AG10803 (cell line): ENCODE measurements around the gene LRRC57.
A peak's percentile ranks its signal among the peaks of the same experiment; 100 is the strongest.
"Not testable (repeated sequence)": the region's sequence is repeated elsewhere in the genome, so short reads cannot be mapped to it uniquely, and the experiment has no call there.

Source experiments
- DNase-seq: peaks from one replicate; pipeline ENCODE4 v3.0.0; 2010; ENCODE audit warnings: low read depth
- H3K4me3 ChIP-seq: 2 replicates; pipeline ENCODE4 v1.5.1; 2011; ENCODE audit warnings: mild to moderate bottlenecking, low read length, control low read depth
- TF ChIP-seq, protein P1 (sequence below): conservative IDR thresholded peaks from 2 replicates; pipeline ENCODE4 v1.5.1; 2011; ENCODE audit warnings: mild to moderate bottlenecking, low read length, control low read depth, inconsistent platforms

The LRRC57 gene

DNA sequence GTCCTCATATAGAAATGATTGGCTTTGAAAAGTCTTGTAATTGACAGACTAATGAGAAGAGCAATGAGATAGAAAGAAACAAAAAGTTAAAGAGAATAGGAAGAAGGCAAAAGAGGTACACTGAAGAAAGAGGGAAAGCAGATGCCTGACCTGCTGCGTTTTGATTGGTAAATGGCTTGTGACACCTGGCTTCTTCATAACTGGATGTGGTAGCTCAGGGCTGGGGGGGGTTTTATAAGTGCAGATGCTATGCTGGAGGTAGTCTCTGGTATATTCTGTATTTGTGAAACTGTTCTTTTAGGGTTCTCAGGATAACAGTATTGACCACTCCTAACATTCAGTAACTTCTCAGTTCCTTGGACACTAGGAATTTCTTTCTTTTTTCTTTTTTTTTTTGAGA is 28.2 kb upstream of the LRRC57 start:
- TF ChIP-seq, protein P1, sequence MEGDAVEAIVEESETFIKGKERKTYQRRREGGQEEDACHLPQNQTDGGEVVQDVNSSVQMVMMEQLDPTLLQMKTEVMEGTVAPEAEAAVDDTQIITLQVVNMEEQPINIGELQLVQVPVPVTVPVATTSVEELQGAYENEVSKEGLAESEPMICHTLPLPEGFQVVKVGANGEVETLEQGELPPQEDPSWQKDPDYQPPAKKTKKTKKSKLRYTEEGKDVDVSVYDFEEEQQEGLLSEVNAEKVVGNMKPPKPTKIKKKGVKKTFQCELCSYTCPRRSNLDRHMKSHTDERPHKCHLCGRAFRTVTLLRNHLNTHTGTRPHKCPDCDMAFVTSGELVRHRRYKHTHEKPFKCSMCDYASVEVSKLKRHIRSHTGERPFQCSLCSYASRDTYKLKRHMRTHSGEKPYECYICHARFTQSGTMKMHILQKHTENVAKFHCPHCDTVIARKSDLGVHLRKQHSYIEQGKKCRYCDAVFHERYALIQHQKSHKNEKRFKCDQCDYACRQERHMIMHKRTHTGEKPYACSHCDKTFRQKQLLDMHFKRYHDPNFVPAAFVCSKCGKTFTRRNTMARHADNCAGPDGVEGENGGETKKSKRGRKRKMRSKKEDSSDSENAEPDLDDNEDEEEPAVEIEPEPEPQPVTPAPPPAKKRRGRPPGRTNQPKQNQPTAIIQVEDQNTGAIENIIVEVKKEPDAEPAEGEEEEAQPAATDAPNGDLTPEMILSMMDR: no peak
- H3K4me3 ChIP-seq: peak overlapping the region; percentile 86; the same call in 1 of the 2 replicates
- no peak for DNase-seq

DNA sequence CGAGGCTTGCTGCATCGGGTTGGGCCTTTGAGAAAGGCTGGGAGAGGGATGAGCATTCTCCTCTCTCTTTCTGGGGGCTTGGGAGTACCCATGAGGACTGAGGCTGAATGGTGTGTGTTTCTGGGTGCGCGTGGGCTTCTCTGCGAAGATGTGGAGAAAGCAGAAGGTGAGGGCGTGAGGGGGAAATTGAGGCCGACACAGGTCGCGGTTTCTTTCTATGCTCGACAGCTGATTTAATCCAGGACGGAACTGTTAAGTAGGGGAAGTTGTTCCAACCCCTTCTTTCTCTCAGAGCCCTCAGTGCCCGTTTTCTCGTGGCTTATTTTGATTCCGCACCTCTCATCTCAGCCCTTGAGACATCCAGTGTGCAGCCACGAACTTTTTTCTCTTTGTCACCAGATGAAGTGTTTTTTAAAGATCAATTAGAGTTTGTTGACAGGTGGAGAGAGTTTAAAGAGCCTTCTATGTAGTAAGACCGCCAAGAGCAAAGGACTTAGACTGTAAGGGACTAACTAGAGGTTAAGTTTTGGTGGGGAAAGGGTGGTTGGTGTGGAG is 27.5 kb upstream of the LRRC57 start:
- no peak for DNase-seq

DNA sequence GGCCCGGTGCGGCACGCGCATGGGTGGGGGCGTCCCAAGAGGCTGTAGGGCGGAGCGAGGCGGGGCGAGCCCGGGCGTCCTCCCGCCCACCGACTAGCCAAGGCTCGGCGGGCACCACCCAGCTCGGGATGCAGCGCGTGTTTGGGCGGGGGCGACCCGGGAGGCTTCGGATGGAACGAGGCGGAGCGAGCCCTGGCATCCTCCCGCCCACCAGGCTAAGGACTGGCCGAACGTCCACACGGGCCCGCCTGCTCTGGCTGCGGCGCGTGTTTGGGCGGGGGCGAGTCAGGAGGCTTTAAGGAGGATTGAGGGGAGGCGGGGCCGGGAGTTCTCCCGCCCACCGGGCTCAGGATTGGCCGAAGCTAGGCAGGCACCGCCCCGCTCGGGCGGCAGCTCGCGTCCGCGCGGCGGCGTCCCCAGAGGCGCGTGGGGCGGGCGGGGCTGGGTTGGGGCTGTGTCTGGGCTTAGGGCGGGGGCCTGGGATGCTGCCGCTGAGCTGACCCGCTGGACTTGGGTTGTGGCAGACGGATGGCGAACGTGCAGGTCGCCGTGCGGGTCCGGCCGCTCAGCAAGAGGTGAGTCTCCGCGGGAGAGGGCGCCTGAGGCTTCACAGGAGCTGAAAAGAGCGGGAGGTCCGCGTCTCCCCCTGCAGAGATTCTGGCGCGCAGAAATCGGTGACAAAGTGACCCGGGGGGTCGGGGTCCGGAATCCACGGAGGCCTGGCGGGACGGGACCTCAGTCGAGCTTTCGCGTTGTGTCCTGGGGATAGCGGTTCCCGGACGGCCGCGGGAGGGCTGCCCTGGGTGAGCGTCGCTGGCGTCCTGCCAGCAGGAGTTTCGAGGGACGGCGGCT is 26.8 kb upstream of the LRRC57 start, which contains the start of gene STARD9:
STARD9 (plus strand) TSS at position 419 of the 852 bp plus-strand sequence; CDS start at position 529, 110 bp downstream.
- DNase-seq: peak; percentile 98
- TF ChIP-seq, protein P1: peak; percentile 15; the same call in 1 of the 2 replicates
- H3K4me3 ChIP-seq: peak within 1 kb of the TSS; percentile 86

More for the DNA sequence above, 27.5 kb upstream of the LRRC57 start:
- TF ChIP-seq, protein P1: no peak
- H3K4me3 ChIP-seq: peak overlapping the region; percentile 86

DNA sequence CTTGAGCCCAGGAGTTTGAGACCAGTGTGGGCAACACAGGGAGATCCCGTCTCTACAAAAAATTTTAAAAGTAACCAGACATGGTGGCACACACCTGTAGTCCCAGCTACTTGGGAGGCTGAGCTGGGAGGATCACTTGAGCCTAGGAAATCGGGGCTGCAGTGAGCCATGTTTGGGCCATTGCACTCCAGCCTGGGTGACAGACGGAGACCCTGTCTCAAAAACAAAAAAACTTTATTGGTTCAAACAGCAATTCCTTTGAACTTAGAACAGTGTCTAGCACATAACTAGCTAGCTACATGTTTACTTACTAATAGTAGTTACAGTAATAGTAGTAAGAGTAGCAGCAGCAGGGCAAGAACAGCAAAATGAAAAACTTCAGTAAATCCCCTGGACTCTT is 10.1 kb upstream of the LRRC57 start:
- TF ChIP-seq, protein P1: no peak
- no peak overlapping the region for H3K4me3 ChIP-seq
- DNase-seq: no peak

DNA sequence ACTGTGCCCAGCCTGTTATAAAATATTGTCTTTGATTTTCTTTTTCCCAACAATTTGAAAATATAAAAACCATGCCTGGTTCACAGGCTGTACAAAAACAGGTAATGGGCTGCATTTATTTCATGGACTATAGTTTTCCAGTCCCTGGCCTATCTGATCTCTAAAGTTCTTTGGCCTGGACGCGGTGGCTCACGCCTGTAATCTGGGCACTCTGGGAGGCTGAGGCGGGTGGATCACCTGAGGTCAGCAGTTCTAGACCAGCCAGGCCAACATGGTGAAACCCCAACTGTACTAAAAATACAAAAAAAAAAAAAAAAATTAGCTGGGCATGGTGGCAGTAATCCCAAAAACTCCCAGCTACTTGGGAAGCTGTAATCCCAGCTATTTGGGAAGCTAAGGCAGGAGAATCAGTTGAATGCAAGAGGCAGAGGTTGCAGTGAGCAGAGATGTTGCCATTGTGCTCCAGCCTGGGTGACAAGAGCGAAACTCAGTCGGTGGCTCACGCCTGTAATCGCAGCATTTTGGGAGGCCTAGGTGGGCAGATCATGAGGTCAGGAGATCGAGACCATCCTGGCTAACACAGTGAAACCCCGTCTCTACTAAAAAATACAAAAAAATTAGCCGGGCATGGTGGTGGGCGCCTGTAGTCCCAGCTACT is 8.1 kb upstream of the LRRC57 start:
- not testable (repeated sequence) for H3K4me3 ChIP-seq, DNase-seq

DNA sequence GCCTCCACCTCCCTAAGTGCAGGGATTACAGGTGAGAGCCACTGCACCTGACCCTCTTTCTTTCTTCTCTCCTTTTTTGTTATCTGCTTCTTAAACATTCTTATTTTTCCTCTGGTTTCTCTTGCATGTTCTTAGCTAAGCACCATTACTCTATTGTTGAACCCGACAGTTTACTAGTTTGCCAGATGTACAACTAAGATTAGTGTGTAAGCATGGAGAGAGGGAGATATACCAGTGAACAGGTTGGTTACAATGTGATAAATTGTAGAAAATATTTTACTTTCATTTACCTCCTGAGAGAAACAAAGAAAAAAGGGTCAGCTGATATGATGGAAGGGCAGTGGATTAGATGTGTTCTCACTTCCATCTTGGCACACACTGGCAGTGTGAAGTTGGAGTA is 5.0 kb upstream of the LRRC57 start:
- no peak for DNase-seq
- TF ChIP-seq, protein P1: no peak
- H3K4me3 ChIP-seq: no peak overlapping the region

DNA sequence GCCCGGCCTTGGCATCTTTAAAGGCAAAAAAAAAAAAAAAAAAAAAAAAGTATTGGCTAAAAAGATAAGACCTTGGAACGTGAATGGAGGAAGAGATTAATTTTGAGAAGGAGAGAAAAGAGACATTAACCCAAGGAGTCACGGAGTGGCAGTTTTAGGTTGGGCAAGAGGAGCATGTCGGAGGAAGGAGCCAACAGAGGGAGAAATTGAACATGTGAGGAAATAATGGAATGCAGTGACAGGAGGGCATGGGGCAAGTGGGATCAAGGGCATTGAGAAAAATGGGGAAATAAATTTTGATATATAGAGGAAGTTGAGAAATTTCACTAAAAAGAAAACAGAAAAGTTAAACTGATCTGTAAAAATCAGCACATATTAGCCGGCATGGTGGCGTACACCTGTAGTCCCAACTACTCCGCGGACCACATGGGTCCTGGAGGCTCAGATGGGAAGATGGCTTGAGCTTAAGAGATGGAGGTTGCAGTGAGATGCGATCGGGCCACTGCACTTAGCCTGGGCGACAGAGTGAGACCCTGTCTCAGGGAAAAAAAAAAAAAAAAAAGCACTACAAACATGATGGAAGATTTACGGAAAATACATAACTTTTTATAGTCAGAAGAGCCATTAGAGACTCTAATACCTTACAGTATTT is 1.3 kb upstream of the LRRC57 start:
- no peak for DNase-seq
- TF ChIP-seq, protein P1: no peak
- peak overlapping the region; percentile 99 for H3K4me3 ChIP-seq
